Measurements from ENCODE around the gene RBM33. TPM values are rescaled to one million over a fixed set of nuclear protein-coding genes. Genes with fewer than 3 reads are reported as not detected.

Gene RBM33
- total and polyA plus RNA-seq, 2 of the 4 experiments (the other 2 are of a cell fraction) = 7.3 to 10.8 TPM

DNA sequence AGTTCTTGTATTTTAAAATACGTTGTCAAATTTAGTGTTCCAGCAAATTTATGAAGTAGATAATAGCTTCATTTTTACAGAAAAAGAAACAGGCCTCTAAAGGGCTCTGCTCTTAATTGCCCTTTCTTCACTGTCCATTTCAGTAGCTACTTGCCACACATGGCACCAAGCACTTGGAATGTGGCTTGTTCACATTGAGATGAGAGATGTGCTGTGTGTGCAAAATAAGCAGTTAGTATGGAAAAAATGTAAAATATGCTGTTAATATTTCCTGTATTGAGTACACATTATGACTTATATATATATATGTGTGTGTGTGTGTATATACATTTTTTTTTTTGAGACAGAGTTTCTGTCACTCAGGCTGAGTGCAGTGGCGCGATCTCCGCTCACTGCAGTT, 19.5 kb downstream of the RBM33 start:
- WGBS, 2 experiments (ENCODE audit: extremely low coverage in 2 of 2, insufficient read length in 1 of 2) = 90% methylated on average over 2 of the region's 4 CpGs; no CpG with 5 or more reads in 1 of the 2 experiments
- Histone ChIP-seq H2AK5ac (ENCODE audit: low read depth, low read length) (no peak overlapping the region), H3K9me1 (ENCODE audit: insufficient read depth, low read length) (peaks cover 26% of the 10 kb centered on the region), H4K20me1 (ENCODE audit: insufficient read depth, low read length) (peaks cover 80% of the 10 kb centered on the region), H3K4me1 (ENCODE audit: control insufficient read depth, insufficient read depth, low read length) (peaks cover 10% of the 10 kb centered on the region), H3K36me3 (ENCODE audit: control insufficient read depth, insufficient read depth, low read length) (peaks cover 3% of the 10 kb centered on the region; the same call in 1 of the 2 replicates), H4K8ac (ENCODE audit: low read depth in 2 of 2, low read length in 2 of 2) (no peak overlapping the region), H3K18ac (ENCODE audit: low read depth, low read length) (no peak overlapping the region), H3K79me1 (ENCODE audit: low read depth in 1 of 2, low read length in 2 of 2) (peaks cover 15 to 63% of the 10 kb centered on the region in 2 experiments), H4K91ac (ENCODE audit: insufficient read depth, low read depth, low read length) (no peak overlapping the region), H3K23ac (ENCODE audit: low read depth, low read length) (no peak overlapping the region), H3K4me2 (ENCODE audit: low read depth, low read length) (no peak overlapping the region), H2BK20ac (ENCODE audit: low read depth, low read length) (no peak overlapping the region), H2AFZ (replicated peaks; ENCODE audit: low read length, poor library complexity) (no peak overlapping the region), H3K27me3 (ENCODE audit: control insufficient read depth, insufficient read depth, low read length) (no peaks in the 10 kb centered on the region), H3K27ac (ENCODE audit: insufficient read depth, low read length) (no peak overlapping the region), H3K4ac (ENCODE audit: low read depth, low read length) (no peak overlapping the region), H3K14ac (replicated peaks; ENCODE audit: low read depth, low read length) (no peak overlapping the region), H2BK15ac (ENCODE audit: low read depth, low read length) (no peak overlapping the region), H3K9ac (ENCODE audit: low read depth, low read length) (no peak overlapping the region), H3K4me3 (ENCODE audit: insufficient read depth, low read depth, low read length) (no peak overlapping the region), H3K9me3 (ENCODE audit: control insufficient read depth, insufficient read depth, low read length) (no peaks in the 10 kb centered on the region), H2BK120ac (ENCODE audit: low read depth, low read length) (no peak overlapping the region), H3K56ac (ENCODE audit: extremely low read depth, insufficient read depth, low read length) (no peak overlapping the region), H4K5ac (ENCODE audit: low read depth, low read length) (no peak overlapping the region), H2BK5ac (ENCODE audit: low read depth, low read length, poor library complexity, severe bottlenecking) (no peak overlapping the region), H2AK9ac (replicated peaks; ENCODE audit: low read depth, low read length, poor library complexity) (no peak overlapping the region)
- DNase-seq = no peak
- dilution Hi-C loops (cut with HindIII; ENCODE audit: low sequenced_read_pairs, unreplicated experiment) (no loop called here), in situ Hi-C loops (cut with MboI; ENCODE audit: low sequenced_read_pairs) (no loop called here), intact Hi-C loops (cut with micrococcal nuclease) (no loop called here)
- BruUV-seq (replicated peaks) = no TSS peak
- ChIA-PET POLR2A (ENCODE audit: unreplicated experiment) (no interaction called here), CTCF (no interaction called here)
- no peak for ATAC-seq (ENCODE audit: low read depth)
- no peak for TF ChIP-seq RAD21 (IDR thresholded peaks at IDR 0.05; ENCODE audit: low read length)
- TF ChIP-seq FOS (IDR thresholded peaks at IDR 0.05; ENCODE audit: low read depth, low read length) = no peak
- no peak for TF ChIP-seq POLR2A (IDR thresholded peaks at IDR 0.05; ENCODE audit: low read depth, low read length)
- TF ChIP-seq RFX5 (IDR thresholded peaks at IDR 0.05; ENCODE audit: low read depth, low read length) = no peak
- peak; percentile 48; the same call in 1 of the 2 replicates for TF ChIP-seq MAFK (IDR thresholded peaks at IDR 0.05; ENCODE audit: low read depth, low read length)
